Esophagus muscularis mucosa (tissue), 4 donors: ENCODE results near the gene FRMD5.
"Not testable (repeated sequence)": the region's sequence is repeated elsewhere in the genome, so short reads cannot be mapped to it uniquely, and the experiment has no call there.

ENCODE experiments used
- CTCF ChIP-seq, 3 experiments: fragments of 200-600 bp in 2 of 3; fragments of 450-650 bp in 1 of 3; sonication (generic) in 2 of 3; IDR thresholded peaks; one replicate each; pipeline ENCODE4 v1.5.1; 2017 to 2019; ENCODE audit warnings: antibody characterized with exemption in 3 of 3, mild to moderate bottlenecking in 2 of 3, moderate library complexity in 1 of 3
- EP300 ChIP-seq: sonication (generic); formaldehyde crosslinking; IDR thresholded peaks from one replicate; pipeline ENCODE4 v1.6.1; 2017; ENCODE audit warnings: antibody characterized with exemption
- POLR2A ChIP-seq: fragments of 450-650 bp; IDR thresholded peaks from one replicate; pipeline ENCODE4 v1.6.1; 2017; ENCODE audit warnings: antibody characterized with exemption, moderate library complexity, mild to moderate bottlenecking, low read depth
- POLR2AphosphoS5 ChIP-seq, 2 donors: sonication (generic); formaldehyde crosslinking; IDR thresholded peaks; one replicate each; pipeline ENCODE4 v1.6.1; 2017; ENCODE audit warnings: antibody characterized with exemption in 2 of 2

GRCh38 chr15:43831519-43832052 lies 363.5 kb downstream of the FRMD5 start:
- TF ChIP-seq CTCF (IDR thresholded peaks at IDR 0.05); POLR2AphosphoS5 (IDR thresholded peaks at IDR 0.05); POLR2A; EP300: not testable (repeated sequence)
